Bone marrow (tissue), 2 donors: ENCODE data around the gene GBP6.
A peak's percentile ranks its signal among the peaks of the same experiment; 100 is the strongest.
"Not testable (repeated sequence)": the region's sequence is repeated elsewhere in the genome, so short reads cannot be mapped to it uniquely, and the experiment has no call there.

Experiments
- DNase-seq, 2 donors: peaks; one replicate each; lab custom pipeline; 2025; lab: John Stamatoyannopoulos, UW

GBP6 gene

GRCh38 chr1:89373810-89374209 lies 10.0 kb downstream of the GBP6 start:
- DNase-seq: not testable (repeated sequence)

GRCh38 chr1:89378001-89378400 lies 14.1 kb downstream of the GBP6 start:
- DNase-seq: no peak

GRCh38 chr1:89381618-89382017 lies 17.8 kb downstream of the GBP6 start:
- no peak for DNase-seq

GRCh38 chr1:89382479-89382878 lies 18.6 kb downstream of the GBP6 start:
- DNase-seq: peak in 1 of 2 donors; percentile 8

GRCh38 chr1:89383185-89383584 lies 19.3 kb downstream of the GBP6 start:
- DNase-seq: no peak

- no peak for DNase-seq
These were observed 26.8 kb downstream of the GBP6 start for GRCh38 chr1:89390707-89391106.

- peak in 1 of 2 donors; percentile 12 for DNase-seq
These were observed 27.8 kb downstream of the GBP6 start for GRCh38 chr1:89391686-89392085.

GRCh38 chr1:89394851-89395250 lies 31.0 kb downstream of the GBP6 start:
- DNase-seq: no peak

GRCh38 chr1:89396902-89397301 lies 33.0 kb downstream of the GBP6 start:
- no peak for DNase-seq

- no peak for DNase-seq
These were observed 41.5 kb downstream of the GBP6 start for GRCh38 chr1:89405275-89405929.

- DNase-seq: peak in 1 of 2 donors; percentile 52
These were observed 43.5 kb downstream of the GBP6 start for GRCh38 chr1:89407360-89407759.

- DNase-seq: not testable (repeated sequence)
These were observed 43.9 kb downstream of the GBP6 start for GRCh38 chr1:89407768-89408167.

GRCh38 chr1:89425056-89425455 lies 61.2 kb downstream of the GBP6 start:
- DNase-seq: no peak

- no peak for DNase-seq
These were observed 65.2 kb downstream of the GBP6 start for GRCh38 chr1:89429062-89429461.

- DNase-seq: not testable (repeated sequence)
These were observed 65.8 kb downstream of the GBP6 start for GRCh38 chr1:89429681-89430080.

GRCh38 chr1:89433421-89433820 lies 69.6 kb downstream of the GBP6 start:
- no peak for DNase-seq

GRCh38 chr1:89434058-89434780 lies 70.4 kb downstream of the GBP6 start:
- not testable (repeated sequence) for DNase-seq
